Dermis microvascular lymphatic vessel endothelial cell (primary cell): Measurements from ENCODE around the gene HCFC1. TPM values are rescaled to one million over a fixed set of nuclear protein-coding genes. Genes with fewer than 3 reads are reported as not detected.

Experiments
- DNase-seq, 2 donors: peaks; one replicate each; pipeline versions ENCODE4 v3.0.0 to v3.0.0-alpha.2; 2010; ENCODE audit warnings: low read depth in 2 of 2
- total RNA-seq: library from RNA; depleted of rRNA; stranded (reverse); fragments of >200 nt; gene quantifications from 2 replicates; pipeline ENCODE4 v1.2.1, GENCODE V29; 2014

The HCFC1 gene
- total RNA-seq, 1 donor from 2014 or later: 10.0 TPM

DNA sequence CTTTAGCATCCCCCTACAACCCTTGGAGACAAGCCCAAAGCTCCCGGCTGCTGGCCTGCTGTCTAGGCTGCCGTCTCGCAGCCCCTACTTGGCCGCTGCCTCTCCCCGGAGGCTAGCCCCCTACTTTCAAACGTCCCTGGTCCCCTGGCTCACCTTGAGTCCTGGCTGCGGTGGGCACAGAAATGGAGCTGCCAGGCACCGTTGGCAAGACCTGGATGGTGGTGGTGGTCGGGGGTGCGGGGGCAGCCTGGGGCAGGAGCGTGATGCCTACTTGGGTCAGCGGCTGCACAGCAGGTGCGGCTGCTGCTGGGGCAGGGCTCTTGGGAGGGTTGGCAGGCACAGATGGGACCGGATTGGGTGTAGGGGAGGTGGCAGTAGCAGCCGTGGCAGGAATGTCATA is 12.0 kb downstream of the HCFC1 start:
- no peak for DNase-seq

DNA sequence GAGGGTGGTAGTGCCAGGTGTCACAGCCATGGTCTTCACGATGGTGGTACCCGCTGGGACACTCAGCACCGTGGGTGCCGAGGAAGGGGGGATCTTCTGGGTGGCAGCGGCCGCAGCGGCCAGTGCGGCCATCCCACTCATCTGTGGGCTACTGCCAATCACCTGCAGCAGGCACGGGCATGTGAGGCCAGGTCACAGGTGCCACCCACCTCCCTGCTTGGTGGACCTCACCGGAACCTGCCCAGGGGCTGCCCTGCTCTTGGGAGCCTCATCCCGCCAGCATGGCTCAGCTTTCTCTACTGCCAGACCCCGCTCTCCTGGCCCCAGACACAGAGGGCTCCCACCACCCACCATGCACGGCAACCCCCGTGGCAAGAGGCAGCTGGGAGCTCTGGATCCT is 13.0 kb downstream of the HCFC1 start:
- DNase-seq: no peak

DNA sequence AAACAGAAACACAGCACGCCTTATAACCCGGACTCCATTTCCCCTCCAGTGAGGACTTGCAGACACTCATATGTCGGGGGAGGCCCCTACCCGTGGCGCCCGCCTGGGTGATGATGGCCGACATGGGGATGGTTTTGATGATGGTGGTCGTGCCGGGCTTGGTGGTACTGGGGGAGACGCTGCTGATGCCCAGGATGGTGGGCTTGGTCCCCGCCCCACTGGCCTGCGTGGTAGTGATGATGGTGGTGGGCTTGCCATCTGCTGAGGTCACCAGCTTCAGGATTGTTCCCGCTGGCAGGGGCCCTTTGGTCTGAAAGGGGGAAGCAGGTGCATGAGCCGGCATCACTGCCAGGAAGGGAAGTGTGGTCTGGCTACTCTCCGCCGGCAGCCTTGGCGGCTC is 14.4 kb downstream of the HCFC1 start:
- no peak for DNase-seq

DNA sequence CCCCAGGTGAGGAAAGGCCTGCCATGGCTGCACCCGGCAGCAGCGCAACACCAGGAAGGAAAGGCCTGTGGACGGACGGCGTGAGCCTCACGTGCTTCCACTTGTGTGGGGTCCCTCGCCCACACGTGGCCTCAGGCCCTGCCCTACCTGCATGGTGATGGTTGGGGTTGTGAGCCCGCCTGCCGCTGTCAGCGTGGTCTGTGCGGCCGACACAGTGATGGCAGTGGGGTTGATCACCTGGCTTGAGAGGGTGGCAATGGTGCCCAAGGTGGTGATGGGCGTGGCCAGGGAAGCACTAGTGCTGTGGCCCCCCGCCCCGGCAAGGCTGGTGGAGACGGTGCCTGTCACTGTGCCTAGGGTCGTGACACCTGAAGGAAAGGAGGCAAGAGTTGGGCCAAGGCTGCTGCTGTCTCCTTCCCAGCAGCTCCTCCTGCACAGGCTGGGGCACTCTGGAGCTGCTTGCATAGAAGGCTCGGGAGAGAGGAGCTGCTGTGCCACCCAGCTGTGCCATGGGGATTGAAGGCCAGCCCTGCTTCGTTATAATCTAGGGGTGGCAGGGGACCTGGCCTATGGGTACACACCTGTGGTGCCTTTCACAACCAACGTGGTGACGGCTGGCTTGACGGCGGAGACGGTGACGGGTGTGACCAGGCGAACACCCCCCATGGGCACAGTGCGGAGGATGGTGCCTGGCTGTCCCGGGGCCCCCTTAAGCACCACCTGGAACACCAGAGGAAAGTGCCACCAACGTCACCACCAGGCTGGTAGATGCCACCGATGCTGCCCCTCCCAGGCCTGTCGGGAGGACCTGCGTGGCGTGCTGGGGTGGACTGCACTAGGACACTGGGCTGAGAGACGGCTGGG is 15.3 kb downstream of the HCFC1 start:
- no peak for DNase-seq

DNA sequence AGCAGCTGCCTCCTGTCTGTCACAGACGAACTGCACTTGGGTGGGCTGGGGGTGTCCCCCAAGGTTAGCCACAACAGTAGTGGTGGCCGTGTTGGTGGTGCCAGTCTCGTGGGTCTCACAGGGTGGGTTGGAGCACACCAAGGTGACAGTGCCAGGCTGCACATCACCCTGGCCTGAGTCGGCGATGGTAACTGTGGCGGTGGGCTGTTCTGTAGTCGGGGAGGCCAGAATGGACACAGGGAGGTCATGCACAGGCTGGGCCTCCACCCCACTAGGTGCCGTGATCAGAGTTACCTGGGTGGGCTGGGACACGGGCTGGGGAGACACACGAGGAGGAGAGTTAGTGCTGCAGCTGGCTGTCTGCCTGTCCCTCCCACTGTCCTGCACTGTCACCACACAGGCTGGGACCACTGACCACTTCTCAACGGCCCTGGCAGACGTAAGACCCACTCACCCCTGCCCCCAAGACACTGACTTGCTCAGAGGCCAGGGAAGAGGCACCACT is 16.3 kb downstream of the HCFC1 start:
- DNase-seq: no peak

DNA sequence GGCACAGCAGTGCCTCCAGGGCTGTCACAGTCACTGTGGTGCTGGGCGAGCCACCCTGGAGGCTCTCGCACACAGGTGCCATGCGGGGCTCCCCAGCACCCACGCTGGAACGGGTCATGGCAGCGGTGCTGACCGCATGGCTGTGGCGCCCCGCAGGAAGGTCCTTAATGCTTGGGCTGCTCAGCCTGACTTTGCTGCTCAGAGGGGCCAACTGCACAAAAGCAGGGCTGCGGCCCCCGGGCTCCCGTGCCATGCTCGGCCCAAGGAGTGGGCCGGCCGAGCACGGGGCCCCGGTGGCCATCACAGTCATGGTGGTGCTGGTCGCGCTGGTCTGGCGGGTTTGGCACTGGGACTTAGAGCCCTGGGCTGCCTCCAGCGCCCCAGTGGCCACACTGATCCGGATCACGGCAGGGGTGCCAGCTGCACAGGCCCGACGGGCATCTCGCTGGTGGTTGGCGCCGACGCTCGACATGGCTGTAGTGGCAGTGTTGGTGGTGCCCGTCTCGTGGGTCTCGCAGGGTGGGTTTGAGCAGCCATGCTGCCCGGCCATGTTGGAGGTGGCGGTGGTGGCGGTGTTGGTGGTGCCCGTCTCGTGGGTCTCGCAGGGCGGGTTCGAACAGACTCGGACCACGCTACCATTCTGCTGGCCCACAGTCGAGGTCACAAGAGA is 16.9 kb downstream of the HCFC1 start:
- DNase-seq: no peak

DNA sequence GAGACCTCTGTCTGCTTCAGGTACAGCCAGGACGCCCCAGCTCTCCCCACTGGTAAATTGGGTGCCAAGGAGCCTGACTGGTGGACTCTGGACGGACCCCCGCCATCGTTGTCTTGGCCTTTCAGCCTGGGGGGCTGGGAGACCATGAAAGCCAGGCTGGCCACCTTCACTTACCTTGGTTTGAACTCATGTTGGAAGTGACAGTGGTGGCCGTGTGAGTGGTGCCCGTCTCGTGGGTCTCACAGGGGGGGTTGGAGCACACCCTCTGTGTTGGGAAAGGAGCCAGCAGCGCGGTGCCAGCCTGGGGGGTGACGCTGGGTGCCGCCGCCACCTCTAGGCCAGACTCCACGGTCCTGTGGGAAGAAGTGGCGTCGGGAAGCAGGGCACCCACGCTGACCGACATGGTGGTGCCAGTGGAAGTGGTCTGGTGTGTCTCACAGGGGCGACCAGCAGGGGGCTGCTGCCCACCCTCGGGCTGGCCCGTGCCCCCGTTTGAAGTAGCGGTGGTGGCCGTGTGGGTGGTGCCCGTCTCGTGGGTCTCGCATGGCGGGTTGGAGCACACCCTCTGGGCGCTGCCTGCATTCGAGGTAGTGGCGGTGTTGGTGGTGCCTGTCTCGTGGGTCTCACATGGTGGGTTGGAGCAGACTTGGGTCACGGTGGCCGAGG is 17.6 kb downstream of the HCFC1 start:
- no peak for DNase-seq

DNA sequence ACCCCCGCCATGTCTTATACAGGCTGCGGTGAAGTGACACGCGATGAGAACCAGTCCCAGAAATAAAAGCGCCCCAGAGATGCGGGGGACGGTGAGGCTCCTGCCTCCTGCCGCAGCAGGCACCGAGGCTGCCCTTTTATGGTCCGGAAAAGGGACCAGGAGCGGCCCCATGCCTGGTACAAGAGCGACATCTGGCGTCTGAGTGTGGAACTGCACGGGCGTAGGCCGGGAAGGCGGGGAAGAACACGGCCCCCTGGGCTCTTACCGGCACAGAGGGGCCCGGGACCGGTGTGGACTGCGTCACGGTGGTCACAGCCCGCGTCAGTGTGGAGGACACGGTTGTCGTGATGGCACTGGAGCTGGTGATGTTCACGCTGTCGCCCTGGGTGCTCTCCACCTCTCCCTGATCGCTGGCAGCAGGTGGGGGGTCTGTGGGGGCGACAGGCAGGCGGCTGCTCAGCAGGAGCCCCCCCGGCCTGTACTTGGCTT is 18.2 kb downstream of the HCFC1 start:
- DNase-seq: peak; percentile 29 to 47

DNA sequence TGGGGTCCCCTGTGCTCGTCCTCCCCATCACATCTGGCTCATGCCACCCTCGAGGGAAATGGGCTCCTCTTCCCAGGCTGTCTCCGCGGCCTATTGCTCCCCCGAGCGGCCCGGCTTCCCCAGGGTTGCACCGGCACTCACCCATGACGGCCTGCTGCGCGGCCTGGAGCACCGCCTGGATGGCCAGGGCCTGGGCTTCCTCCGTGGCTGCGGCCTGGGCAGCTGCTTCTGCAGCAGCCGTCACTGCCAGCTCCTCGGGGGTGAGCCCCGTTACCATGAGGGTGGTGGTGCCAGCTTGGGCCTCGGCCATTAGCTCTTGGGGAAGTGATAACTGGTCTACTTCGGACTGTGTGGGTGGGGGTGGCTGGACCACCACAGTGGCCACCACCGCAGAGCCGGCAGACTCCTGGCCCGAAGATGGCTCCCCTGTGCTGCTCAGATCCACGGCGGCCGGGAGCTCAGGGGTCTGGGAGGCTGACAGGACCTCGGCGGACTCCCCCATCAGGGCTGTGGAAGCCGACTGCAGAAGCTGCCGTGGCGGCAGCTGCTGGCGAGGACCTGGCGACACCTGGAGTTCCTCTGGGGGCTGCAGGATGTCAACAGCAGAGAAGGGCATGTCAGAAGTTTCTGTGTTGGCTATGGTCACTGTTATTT is 19.1 kb downstream of the HCFC1 start:
- DNase-seq: no peak

DNA sequence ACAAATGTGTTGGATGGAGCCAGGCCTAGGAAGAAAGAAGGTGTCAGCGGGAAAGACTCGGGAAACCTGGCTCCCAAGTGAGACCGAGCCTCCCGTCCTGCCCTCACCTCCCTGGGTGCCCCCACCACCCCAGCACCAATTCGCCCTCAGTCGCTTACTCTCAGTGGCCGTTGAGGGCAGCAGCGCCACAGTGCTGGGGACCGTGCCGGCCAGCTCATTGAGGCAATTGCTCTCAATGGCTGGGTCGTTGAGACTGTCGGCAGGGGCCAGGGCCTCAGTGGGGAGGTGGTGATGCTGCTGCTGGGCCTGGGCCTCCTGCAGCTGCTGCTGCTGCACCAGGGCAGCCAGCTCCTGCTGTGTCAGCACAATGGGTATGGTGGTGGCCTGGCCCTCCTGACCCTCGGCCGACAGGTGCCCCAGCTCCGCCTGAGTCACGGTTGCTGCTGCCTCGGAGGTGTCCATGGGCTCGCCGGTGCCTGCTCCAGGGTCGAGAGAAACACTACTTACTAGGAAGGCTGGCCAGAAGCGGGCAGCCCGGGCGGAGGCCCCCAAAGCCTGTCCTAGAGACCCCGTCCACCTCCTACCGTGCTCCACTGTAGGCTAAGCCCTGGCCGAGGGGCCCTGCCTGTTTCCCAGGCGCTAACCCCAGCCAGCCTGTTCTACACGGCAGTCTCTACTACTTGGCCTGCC is 19.8 kb downstream of the HCFC1 start:
- DNase-seq: no peak

DNA sequence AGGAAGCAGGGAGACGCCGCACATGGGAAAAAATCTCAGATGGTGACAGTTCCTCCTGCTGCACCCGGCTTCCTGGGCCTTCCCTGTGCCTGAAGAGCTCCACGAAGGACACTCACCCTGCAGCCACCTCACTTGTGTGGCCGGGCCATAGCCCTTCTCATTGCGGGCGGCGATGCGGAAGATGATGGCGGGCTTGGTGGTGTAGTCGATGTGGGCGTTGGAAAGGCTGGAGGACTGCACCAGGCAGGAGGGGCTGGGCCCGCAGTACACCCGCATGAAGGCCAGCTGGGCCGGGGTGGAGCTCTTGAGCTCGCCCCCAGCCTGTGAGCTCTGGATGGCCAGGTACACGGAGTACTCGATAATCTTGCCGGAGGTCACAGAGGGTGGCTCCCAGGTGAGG is 21.5 kb downstream of the HCFC1 start:
- no peak for DNase-seq

DNA sequence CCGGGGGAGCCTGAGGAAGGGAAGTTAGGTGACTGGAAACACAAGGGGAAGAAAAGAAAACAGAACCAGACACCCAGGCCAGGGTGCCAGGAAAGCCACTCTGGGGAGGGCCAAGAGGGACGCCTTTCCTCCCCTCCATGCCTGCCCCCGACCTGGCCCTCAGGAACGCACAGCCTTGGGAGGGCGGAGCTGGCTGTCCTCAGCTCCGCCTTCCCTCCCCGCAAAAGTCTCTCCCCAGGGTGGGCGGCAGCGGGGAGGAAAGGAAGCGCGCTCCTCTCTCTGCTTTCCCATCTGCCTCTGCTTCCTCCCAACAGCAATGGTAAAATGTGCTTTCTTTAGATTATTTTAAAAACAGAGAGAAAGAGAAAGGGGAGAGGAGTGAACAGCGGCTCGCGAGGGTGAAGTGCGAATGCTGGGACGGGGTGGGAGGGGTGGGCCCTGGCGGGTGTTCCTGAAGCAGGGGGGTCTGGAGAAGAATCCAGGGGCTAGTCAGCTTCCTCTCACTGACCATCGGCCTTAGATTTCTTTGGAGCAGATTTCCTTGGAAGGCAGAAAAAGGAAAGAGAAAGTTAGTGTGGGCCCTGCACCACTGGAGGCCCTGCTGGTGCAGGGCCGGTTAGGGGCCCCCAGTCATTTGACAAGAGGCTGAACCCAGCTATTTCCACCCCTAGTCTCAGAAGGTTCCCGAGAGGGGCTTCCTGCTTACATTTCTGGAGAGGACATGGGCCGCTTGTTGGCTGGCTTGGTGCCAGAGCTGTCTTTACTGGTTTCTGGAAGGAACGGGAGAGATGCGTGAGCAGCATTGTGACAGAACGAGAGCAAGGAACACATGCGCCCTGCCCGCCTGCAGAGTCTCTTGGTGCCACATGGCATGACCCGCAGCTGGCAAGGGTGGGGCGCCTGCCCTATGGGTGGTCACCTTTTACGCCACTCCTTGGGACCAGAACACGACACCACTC is 22.5 kb downstream of the HCFC1 start:
- DNase-seq: peak in 1 of 2 donors; percentile 22

DNA sequence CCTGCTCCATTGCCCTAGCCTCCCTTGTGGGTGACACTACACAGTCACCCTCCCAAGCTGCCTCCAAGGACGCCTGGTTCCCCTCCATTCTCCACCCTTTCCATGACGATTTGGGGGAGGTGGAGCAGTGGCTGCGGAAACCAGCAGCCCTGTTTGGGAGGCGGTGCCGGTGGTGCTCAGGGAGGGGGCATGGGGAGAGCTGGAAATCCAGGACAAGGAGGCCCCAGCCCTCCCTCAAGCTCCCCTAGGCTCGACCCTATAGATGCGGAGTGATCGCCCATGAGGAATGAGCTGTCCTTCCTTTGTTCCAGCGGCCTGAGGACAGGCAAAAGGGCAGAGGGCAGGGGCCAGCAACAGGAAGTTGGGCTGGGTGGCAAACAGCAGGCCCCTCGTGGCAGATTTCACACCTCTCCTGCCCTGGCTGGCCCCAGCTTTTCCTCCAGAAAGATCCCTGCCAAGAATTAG is 23.6 kb downstream of the HCFC1 start:
- peak in 1 of 2 donors; percentile 30 for DNase-seq

DNA sequence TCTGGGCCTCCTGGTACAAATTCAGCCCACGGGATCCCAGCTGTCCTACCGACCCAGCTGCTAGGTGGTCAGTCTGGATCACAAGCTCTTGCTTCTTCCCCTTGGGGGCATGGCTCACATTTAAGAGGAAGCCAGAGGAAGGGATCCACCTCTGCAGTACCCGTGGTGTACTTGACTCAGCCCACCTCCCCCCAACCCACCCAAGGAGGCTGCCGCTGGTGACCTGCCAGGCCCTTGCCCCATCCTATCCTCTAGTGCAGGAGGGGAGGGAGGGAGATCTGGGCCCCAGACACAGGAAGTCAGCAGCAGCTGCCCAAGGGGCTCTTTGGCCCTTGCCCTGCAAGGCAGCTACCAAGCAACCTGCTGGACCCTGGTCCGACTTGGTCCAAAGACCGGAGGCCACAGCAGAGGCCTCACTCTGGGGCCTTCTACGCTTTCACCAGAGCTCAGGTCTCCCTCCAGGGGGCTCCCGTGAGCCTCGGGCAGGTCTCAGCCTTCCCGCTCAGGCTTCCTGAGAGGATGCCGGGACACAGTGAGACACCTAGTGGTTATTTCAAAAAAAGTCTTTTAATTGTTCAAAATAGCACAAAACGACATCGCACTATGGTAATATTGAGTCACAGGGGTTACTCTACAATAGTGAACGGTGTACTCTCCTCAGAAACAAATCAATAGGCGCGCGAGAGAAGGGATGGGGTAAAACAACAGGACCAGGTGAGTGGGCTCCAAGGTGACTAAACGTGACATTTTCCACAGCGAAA is 24.4 kb downstream of the HCFC1 start:
- peak; percentile 83 to 84 for DNase-seq

DNA sequence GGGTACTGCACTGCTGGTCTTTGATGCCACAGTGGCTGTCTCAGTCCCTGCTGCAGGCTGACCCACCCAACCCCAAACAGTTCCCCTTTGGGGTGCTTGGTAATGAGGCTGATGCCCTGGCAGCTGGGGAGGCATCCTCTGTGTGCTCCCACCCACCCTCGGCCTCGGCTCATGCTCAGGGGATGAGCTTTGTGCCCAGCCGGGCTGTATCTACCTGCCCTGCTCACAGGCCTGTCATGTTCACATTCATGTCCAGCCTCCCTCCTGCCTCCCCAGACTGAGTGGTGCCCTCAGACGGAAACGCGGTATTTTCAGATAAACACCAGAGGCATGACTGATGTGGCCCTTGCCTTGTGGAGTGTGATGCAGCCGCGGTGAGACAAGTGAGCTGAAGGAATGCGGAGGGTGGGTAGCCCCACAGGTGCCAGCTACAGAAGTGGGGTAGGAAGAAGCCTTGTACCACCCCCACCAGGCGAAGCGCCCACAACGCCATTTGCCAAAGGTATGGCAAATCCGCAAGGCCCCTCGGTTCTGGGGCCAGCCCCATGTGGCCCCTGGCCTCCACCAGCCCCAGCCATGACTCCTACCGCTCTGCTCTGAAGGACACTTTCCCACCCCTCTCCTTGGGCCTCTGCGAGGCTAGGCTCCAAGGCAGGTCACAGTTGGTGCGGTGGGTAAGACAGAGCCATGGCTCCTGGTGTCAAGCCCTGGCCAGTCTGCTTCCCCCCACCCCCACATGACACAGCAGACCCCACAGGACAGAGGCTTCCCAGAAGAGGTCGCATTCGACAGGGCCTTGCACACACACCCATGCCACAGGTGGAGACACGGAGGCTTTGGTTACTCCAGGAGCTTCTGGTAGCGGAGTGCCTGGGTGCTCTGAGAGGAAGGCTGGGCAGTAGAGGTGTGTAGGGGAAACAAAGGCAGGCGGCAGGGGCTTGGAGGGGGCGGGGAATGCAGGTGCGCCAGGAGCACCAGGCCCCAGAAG is 25.4 kb downstream of the HCFC1 start:
- DNase-seq: no peak

DNA sequence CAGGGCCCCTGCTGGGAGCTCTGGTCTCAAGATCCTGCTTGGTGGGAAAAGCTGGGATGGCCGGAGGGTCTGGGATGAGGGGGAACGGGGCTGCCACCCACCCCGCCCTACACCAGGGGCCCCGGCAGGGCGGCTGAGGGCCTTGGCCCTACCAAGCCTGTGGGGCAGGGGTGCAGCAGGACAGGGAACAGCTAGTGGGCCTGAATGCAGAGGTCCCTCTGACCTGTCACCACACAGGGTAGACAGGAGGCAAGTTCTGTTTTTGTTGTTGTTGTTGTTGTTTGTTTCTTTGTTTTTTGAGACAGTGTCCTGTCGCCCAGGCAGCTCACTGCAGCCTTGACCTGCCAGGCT is 26.8 kb downstream of the HCFC1 start:
- no peak for DNase-seq

DNA sequence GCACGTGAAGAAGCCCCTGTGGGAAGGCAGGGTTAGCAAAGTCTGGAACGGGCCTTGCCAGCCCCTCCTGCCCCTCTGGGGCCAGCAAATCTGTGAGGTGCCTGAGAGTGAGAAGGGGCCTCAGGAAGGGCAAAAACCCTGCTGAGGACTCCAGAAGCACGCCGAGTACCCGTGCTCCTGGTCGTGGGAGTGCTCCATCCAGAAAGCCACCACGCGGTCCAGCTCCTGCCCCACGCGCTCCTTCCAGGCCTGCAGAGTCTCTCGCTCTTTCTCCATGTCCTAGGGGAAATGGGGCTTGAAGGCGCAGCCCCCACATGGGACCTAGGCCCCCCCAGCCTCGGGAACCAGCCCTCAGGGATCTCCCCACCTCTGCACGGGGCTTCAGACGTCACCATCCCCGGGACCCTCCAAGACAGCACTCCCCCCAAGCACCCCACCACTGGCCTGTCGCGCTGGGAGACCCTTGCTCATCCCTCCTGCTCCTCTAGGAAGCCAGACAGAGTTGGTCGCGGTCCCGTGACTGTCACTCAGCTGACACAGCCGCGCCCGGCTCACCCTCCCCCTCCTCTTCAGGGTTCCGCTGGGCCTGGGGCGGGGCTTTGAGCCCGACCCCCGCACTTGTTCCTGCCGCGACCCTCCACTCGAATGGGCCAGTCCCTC is 27.3 kb downstream of the HCFC1 start, which contains the start of gene RENBP:
TSS of gene RENBP (minus strand) at position 504 of the 660 bp plus-strand sequence. CDS start at position 471, 33 bp downstream.
- no peak for DNase-seq
